Hematopoietic multipotent progenitor cell treated with erythropoietin and hydrocortisone succinate and interleukin-3 and kit ligand, for 6 days (in vitro differentiated cells): Measurements from ENCODE around the gene DENND11.

Experiments
- DNase-seq: peaks from one replicate; pipeline ENCODE4 v3.0.0-alpha.2; 2015

DENND11 gene

DNA sequence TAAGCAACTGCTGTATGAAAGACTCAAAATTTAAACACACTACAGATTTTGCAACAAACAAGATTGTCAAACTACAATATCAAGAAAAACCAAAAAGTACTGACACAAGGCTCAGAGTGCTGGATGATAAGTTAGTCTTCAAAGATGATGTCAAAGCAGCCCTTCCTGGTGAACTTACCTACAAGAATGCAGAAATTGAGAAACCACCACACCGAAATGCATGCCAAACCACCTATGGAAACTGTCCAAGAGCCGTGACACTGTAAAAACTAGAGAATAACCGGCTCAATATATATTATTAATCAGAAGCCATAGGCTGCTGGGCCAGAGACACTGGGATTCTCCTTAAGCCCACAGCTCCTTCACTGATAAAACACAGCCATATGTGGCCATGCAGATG, 25.3 kb downstream of the DENND11 start:
- peak; percentile 65 for DNase-seq

DNA sequence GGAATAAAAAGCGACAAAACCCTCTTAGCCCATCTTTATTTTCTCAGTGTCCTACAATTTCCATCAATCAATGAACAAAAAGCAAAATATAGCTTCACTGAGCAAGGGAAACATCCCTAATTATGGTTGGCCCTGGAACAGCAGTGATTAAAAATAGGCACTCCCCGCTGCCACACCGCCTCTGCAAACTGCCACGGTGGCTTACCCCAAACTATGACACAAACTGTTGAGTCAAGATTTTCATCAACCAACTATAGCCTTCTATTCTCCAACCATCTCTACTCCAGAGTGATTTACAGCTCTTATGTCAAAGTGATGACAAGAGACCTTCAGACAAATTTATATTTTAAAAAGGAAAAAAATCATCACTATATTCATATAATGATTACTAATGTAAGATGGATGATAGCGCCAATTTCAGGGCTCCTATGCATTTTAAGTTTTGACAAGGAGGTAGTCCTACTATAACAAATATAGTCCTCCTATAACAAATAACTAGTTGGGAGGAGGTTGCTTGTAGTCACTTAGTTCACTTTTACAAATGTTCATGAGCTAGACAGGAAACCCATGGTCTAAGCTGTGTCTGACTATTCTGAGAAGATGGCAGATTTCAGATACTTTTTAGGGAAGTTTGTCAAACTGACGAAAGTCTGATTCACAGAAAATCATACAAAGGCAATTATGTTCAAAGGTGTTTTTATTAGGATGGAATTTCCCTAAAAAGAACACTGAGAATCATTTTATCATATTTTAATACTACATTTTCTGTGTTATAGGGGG, 26.3 kb downstream of the DENND11 start:
- DNase-seq: peak; percentile 57

DNA sequence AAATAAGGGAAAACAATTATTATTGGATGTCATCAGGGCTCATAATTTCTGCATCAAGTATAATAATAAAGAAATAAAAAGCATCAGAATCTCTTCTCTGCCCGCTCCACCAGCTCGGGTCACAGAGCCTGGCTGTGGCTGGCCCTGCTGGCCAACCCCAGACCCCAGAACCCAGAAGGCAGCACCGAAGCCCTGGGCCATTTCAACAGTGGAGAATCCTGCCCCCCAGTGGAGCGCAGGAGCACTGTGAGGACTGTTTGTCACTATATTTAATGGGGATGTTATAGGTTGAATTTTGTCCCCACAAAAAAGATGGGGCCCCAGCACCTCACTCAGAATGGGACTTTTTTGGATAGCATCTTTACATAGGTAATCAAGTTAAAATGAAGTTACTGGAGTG, 27.3 kb downstream of the DENND11 start:
- peak; percentile 24 for DNase-seq

DNA sequence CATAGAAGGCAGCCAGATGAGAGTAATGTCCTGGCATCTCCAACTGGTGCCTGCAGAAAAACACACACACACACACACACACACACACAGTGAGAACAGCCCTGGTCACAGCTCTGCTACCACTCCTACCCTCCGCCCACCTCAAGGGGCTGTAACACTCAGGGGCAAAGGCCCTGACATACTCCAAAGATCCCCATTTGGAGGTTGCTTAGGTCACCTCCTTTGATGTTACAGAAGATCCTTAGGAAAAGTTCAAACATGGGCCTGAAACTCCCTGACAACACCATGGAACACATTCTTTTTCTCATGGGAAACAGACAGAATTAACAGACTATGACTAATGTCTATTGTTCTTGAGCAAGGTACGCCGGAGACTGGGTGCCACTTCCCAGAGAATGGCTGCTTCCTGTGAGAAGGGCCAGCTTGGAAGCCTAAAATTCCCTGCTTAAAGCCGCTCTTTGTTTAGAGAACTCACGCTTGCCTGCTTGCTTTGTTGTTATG, 27.7 kb downstream of the DENND11 start:
- no peak for DNase-seq

DNA sequence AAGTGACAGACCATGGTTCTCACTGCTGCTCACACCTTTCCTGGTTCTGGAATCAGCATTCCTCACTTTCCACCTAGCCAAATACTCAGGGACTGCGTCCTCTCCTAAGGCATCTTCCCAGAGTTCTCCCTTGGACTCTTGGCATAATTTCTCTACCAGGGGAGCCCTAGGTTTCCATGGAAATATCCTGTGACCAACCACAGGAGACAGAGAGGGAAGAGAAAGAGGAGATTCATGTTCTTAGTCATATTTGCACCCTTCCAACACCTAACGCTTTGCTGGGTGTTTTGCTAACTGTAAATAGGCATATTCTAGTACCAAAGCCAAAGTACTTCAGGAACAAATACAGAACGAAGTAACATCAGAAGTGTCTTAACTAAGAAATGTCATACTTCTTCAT, 28.6 kb downstream of the DENND11 start:
- no peak for DNase-seq

DNA sequence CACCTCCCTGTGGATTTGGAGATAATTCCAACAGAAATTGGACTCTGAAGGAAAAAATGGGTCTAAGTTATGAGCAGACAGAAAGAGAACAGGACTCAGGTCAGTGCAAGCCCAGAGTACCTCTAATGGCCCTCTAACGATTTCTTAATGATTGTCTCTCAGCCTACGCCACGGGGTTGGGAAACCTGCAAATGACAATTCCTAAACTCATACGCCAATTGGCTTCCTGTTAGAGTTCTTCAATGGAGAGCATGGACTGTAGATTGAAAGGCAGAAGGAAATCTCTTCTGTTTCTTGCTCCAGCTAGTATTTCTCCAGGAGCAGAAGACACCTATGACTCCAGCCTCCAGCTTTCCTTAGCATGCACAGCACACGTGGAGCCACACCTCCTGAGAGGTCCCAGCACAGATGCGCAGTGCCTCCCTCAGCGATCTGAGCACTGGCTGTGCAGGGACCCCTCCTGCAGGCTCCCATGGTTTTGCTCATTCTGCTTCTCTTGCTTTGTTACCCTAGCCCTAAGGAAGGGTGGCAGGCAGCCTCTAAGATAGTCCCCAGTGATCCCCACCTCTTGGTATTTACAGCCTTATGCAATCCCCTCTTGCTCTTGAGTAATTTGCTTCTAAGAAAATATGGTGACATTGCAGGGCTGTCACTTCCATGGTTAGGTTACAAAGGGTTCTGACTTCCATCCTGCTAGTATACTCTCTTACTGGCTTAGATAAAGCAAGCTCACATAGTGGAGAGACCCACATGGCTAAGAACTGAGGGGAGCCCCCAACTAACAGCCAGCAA, 30.1 kb downstream of the DENND11 start:
- peak; percentile 68 for DNase-seq

DNA sequence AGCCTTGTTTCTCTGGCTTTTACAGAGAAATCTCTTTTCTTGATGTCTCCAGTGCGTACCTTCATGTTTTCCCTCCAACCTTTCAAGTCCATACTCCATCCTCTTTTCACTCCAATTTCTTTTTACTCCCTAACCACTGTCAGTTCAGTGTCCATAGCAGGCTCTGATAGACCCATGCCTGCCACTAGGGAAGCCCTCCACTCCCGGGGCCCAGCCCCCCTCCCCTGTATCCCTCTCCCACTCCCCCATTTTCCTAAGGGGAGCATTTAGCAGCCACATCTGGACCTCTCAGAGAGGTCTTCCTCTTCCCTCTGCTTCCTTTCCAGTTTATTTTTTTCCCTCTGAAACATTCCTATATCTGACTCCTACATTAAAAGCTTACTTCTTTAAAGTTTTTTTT, 33.1 kb downstream of the DENND11 start:
- DNase-seq: no peak

DNA sequence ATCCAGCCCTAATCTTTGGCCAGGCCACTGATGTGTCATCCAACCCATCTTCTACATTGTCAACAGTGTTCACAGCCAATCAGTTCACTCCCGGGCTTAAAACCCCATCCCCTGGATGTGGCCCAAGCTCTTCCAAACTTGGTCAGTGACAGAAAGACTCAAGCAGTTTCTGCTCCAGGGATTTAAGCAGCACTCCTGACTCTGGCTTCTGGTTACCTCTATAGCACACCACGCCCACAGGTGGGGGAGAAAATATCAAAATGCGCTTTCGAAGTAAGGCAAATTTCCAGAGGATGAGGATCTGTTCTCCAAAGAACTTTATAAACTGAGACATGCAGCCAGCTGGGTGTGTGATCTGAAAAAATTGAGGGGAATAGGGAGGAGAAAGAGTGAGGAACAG, 35.9 kb downstream of the DENND11 start:
- DNase-seq: no peak

DNA sequence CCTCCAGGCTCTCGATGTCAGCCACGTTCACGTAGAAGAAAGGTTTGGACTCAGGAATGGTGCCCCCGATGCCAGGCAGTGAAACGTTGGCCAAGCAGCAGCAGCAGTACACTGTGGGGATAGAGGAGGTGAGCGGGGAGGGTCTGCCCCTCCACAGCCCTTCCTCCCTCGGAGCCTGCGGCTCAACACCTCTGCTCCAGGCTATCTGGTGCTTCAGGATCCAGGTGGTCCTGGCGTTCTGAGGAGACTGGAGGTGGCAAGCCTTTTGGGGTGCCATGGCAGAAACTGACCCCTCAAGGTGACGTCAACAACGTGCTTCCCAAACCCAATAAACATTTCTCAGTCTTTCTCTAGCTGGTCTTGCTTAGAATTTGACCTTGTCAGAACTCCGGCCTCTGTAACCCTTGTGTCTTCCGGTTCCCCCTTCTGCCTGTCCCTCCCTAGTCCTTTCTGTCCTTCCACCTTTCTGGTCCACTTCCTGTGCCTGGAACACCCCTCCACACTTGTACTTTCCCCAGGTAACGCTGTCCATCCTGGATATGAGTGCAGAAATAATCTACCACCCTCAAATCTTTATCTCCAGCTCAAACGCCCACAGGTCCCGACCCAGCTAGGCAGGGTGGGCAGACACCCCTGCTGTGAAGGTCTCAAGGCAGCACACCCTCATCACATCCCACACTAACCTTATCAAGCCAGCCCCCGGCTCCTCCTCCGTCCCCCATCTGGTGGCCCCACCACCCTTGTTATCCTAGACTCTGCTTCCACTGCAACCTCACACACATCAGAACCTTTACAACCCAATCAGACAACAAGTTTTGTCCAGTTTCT, 36.5 kb downstream of the DENND11 start:
- no peak for DNase-seq

DNA sequence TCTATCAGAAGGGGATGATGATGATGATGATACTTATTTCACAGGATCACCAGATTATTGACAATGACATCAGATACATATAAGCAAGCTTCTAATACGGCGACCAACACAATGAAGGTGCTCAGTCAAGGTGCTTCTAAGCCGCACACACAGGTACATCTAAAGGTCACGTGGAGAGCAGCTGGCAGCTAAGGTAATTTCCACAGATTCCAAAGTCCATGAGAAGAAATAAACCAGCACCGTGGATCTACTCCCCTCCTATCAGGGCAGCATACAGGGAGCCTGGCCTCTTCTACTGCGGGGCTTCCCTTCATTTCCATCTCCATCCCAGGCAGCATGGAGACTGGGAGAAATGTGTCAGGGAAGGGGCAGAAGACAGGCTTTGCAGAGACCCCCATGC, 37.5 kb downstream of the DENND11 start:
- no peak for DNase-seq

DNA sequence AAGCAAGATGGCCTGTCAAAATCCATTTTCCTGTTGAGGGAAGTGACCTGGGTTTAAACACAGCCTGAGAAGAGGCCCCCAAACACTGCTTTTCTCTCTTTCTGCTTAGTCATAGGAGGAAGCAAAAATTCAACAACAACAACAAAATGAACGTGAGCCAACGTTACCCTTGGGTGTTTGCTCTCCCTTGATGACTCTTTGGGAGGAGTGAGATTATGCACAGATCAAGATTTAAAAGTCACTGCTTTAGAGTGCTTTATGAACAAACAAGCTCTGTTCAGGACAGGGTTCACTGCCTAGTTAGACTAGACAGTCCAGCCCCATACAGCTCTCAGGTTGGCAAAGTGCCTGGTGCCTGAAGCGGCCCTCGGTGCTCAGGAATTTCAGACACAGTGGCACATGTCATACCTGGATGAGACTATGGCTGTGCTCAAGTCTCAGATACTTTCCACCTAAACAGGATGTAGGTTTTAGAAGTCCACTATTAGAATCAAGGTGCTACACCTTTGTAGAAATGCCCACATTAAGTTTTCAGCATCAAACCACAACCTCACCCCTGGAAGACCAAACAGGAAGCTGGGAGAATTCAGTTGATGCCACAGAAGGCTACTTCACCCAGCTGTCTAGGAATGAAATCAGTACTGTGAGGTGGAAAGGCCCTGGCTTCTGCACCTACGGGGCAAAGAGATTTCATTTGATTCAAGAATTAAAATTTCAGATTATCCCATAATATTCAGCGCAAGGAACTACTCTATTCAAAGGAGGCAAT, 38.7 kb downstream of the DENND11 start:
- DNase-seq: peak; percentile 23

DNA sequence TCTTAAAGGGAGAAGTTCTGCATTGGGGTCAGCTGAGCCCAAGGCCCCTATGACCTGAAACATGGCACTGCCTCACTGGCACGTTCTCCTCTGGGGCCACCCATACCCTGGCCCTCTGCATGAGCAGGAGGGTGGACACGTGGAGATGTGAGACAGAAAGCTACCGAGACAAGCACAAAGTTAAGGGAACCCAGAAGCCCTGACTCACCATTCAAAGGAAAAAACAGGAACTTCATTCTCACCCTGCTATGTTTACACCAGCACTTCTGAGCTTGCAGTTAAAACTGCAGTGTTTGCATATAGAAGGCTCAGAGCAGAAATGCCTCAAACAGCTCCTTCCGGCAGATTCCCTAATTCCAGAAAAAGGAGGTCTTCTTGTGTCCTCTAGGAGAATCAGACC, 41.7 kb downstream of the DENND11 start:
- peak; percentile 69 for DNase-seq

DNA sequence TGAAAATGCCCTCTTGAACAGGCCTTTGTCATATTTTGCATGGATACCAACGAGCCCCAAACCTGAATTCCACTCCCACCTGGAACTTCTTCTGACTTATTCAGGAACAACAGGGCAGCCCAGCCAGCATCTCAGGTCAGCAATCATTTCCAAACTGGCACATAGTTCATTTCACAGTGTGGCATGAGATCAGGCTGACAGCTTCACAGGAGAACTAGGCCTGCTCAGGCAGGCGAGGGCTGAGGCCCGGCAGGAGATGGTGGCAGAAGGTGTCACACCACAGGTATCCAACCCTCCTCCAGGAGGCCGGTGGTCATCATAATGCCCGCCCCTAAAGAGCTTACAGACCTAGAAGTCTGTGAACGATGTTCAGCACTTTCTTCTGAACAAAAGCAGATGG, 42.5 kb downstream of the DENND11 start:
- no peak for DNase-seq

DNA sequence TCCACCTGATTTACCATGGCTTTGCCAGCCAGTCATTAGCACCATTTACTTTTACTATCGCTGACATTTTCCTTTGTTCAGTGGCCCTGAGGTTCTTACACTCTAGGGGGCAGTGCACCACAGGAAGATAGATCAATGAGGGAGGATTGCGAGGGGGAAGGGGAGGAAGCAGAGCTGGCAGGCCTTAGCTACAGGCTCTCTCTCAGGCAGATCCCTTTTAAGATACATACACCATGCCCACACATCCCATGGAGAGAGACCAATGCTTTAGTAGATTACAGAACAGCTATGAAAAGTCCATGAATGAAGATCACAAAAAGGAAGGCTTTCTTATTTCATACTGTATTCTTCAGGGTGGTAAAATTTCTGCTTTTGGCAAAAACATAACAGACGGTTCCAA, 47.4 kb downstream of the DENND11 start:
- DNase-seq: peak; percentile 92

DNA sequence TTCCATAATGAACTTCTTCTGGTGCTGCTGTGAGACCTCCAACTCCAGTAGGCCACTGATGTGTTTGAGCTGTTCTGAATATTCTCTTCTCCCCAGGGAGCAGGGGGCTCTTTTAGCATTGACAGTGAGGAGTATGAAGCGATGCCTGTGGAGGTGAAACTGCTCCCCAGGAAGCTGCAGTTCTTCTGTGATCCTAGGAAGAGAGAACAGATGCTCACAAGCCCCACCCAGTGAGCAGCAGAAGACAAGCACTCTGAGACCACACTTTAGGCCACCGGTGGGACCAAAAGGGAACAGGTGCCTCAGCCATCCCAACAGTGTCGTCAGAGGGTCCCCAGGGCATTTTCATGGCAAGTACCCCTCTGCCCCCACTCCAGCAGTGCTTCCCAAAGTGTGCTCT, 49.3 kb downstream of the DENND11 start:
- no peak for DNase-seq
